ENCODE data around the gene PFKFB2.
A peak's percentile ranks its signal among the peaks of the same experiment; 100 is the strongest.
"Not testable (repeated sequence)": the region's sequence is repeated elsewhere in the genome, so short reads cannot be mapped to it uniquely, and the experiment has no call there.

Gene PFKFB2

DNA sequence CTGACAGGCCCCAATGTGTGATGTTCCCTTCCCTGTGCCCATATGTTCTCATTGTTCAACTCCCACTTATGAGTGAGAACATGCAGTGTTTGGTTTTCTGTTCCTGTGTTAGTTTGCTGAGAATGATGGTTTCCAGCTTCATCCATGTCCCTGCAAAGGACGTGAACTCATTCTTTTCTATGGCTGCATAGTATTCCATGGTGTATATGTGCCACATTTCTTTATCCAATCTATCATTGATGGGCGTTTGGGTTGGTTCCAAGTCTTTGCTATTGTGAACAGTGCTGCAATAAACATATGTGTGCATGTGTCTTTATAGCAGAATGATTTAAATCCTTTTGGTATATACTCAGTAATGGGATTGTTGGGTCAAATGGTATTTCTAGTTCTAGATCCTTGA, 11.7 kb upstream of the PFKFB2 start:
- DNase-seq, result not testable (repeated sequence)

- no peak for DNase-seq
Observed at GRCh38 chr1:207045453-207045852, 7.6 kb upstream of the PFKFB2 start.

- DNase-seq, result no peak
Observed at GRCh38 chr1:207047505-207047904, 5.6 kb upstream of the PFKFB2 start.

- no peak for DNase-seq
Observed at GRCh38 chr1:207048041-207048440, 5.0 kb upstream of the PFKFB2 start.

- DNase-seq, result no peak
Observed at GRCh38 chr1:207049054-207049453, 4.0 kb upstream of the PFKFB2 start.

DNA sequence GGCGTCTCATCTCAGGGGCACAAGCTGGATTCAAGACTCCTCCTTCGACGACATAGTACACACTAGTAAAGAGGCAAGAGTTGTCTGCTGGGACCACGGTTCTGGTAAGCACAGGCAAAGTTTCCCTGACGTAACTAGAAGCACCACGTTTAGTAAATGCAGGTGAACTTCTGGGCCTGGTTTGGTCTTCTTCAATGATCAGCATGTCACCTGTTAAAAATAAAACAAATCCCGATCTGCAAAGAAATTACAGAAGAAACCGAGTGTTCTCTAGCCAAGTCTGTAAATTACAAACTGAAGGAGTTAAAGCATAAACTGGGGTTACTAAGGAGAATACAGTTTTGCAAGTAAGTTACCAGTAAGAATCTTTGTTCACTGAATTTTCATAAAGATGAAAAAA, 3.6 kb upstream of the PFKFB2 start:
- no peak for DNase-seq

DNA sequence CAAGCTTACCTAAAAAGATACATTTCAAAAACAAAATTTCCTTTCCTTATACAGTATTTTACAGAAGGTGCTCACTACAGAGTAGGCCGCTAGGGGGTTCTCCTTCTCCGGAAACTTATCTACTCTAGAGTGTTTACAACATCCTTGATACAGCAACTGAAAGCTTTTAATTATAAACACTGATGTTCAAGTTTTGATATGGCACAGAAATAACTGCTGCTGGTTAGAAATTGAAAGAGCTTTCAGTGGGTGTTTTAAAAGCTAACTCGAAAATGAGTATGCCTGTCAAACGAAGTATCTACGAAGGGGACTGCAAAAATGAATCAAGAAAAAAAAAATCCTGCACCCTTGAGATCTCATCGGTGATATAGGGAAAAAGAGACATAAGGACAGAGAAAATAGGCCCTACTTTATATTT, 3.1 kb upstream of the PFKFB2 start:
- peak; percentile 90 for DNase-seq

GRCh38 chr1:207050480-207051190, 2.4 kb upstream of the PFKFB2 start:
- peak; percentile 96 for DNase-seq

GRCh38 chr1:207051191-207051943, 1.7 kb upstream of the PFKFB2 start, which contains the start of gene YOD1:
TSS of gene YOD1 (minus strand) at chr1:207051208. CDS start at chr1:207051030, 178 bp downstream.
- peak; percentile 27 for DNase-seq

DNA sequence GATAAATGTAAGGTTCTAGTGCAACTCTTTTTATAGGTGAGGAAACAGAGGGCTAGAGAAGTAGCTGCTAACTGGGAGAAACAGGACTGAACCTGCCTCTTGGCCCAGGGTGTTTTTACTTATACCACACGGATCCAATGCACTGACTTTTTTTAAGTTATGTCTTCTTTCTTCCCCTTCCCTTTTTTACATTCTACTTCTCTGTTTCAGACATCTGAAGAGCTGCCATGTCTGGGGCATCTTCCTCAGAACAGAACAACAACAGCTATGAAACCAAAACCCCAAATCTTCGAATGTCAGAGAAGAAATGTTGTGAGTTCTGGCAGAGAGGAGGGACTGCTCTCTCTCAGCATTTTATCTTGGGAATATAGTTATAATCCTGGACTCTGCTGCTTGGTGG, 1.4 kb downstream of the PFKFB2 start:
- no peak for DNase-seq

DNA sequence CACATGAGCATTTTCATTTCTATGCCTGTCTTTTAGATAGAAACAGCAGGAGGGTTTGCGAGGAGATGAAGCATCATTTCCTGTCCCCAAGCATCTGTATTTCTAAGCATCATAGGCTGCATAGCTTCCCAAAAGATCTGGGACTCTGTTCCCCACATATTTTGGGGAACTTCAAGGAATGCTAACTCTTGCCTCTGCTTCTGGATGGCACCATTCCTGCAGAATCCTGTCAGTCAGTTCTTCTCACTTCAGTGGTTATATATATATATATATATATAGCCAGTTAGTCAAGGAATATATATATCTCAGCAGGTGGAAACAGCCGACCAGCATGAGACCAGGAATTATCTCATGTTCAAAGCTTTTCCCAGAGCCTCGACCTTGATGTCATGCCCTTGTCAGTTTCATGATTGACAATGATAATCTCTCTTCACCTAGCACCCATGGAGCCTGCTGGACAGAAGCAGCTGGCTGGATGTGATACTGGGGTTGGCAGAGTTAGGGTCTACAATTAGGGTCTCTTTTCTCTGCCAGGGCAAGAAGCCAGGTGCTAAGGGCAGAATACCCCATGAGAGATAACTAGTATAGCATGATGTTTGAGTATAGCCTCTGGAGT, 2.4 kb downstream of the PFKFB2 start:
- no peak for DNase-seq

- no peak for DNase-seq
Observed at GRCh38 chr1:207056673-207057072, 3.6 kb downstream of the PFKFB2 start.

GRCh38 chr1:207058252-207058651, 5.2 kb downstream of the PFKFB2 start:
- DNase-seq, result no peak

GRCh38 chr1:207058878-207059867, 6.1 kb downstream of the PFKFB2 start:
- peak; percentile 28 for DNase-seq

- DNase-seq, result no peak
Observed at GRCh38 chr1:207059881-207060280, 6.8 kb downstream of the PFKFB2 start.

- DNase-seq, result no peak
Observed at GRCh38 chr1:207060596-207060995, 7.5 kb downstream of the PFKFB2 start.

DNA sequence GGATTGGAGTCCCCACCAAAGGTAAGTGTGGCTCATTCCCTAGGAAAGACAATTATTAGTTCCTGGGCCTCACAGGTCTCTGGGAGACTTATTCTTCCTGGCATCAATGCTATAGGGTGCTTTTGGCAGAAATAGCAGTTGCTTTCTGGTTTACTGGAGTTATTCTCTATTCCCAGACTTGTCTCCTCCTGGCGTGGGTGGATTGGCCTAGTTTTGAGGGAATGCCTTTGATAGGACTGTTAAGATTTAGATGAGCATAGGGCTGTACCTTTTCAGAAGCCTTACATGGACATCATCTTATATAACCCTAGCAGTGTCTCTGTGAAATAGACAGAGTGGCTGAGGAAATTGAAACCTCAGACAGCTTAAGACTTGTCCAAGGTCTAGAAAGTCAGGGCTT, 9.0 kb downstream of the PFKFB2 start:
- no peak for DNase-seq

DNA sequence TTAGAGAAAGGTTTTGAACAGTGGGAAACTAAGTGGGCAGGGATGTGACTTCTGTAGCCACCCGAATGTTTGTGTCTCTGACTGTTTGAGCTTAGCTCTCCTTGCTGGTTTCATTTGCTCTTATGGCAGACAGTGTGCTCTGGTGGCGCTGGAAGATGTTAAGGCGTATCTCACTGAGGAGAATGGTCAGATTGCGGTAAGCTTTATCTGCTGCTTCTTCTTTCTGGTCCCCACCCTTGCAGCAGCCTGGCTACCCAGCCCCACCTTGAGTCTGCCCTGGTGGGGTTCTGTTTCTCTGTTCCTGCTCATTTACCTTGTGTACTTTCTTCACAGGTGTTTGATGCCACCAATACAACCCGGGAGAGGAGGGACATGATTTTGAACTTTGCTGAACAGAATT, 9.9 kb downstream of the PFKFB2 start:
- DNase-seq, result peak; percentile 32

GRCh38 chr1:207064561-207064960, 11.5 kb downstream of the PFKFB2 start:
- no peak for DNase-seq

DNA sequence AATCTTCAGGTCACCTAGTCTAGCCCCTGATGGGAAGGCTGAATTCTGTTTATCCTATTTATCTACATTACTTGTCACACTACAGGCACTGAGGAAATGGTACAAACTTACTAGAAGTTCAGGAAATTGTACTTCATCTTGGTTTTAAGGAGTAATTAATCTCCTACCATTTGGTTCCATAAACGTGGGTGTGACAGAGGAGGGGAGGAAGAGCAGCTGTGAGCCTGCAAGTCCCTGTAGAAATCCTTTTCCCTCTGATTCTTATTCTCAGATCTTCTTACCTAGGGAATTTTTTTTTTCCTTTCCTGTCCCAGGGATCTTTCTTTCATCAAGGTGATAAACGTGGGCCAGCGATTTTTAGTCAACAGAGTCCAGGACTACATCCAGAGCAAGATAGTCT, 14.1 kb downstream of the PFKFB2 start:
- DNase-seq, result no peak

DNA sequence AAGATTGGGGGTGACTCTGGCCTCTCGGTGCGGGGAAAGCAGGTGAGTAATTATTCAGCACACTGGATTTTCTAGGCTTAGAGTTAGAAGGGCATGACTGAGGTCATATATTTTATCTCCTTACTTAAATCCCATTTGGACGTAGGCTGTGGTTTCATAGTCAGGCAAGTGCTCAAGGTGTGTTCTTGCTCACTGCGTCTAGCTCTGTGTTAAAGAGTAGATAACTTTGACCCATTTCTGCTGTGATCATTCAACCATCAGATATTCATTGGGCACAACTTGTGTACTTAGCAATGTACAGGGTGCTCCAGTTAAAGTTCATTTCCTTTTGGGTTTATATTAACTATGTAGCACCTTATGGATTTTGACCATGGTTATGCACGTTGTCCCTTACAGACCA, 14.6 kb downstream of the PFKFB2 start:
- DNase-seq, result no peak

DNA sequence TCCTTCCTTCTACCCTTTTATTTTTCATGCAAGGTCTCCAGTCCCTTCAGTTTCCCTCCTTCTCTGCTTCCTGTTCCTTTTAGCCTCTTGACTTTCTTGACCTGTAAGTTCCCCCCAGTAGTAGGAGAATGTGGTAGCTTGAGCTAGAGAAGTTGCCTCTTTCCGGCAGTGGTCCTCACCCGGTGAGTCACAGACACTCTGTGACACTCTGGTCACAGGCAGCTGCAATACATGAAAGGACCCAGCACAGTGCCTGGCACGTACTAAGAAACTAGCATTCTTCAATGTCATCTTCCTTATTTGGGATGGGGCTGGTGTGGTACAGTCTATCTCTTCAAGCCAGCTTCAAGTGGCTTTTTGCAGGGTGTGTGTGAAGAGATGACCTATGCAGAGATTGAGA, 16.0 kb downstream of the PFKFB2 start:
- DNase-seq, result no peak
